GM21717 (cell line): ENCODE results near the gene CREB5.

Source experiments
- ATAC-seq: cut with Tn5 transposase; IDR thresholded peaks from one replicate; pipeline ENCODE4 v1.9.1; 2021; ENCODE audit warnings: mild to moderate bottlenecking, moderate library complexity; ENCODE audit not compliant: unreplicated experiment

Gene CREB5

GRCh38 chr7:28406192-28406591 lies 6.1 kb upstream of the CREB5 start:
- ATAC-seq, result no peak

- ATAC-seq, result no peak
Observed at GRCh38 chr7:28407651-28408050, 4.7 kb upstream of the CREB5 start.

- ATAC-seq, result no peak
Observed at GRCh38 chr7:28408105-28408959, 4.0 kb upstream of the CREB5 start.

GRCh38 chr7:28408960-28409715 lies 3.2 kb upstream of the CREB5 start:
- ATAC-seq, result no peak

GRCh38 chr7:28409716-28410627 lies 2.3 kb upstream of the CREB5 start:
- no peak for ATAC-seq

- ATAC-seq, result no peak
Observed at GRCh38 chr7:28410628-28411531, 1.4 kb upstream of the CREB5 start.

- no peak for ATAC-seq
Observed at GRCh38 chr7:28413011-28413410, 693 bp downstream of the CREB5 start.

GRCh38 chr7:28414453-28414852 lies 2.1 kb downstream of the CREB5 start:
- ATAC-seq, result no peak

- ATAC-seq, result no peak
Observed at GRCh38 chr7:28417321-28417940, 5.1 kb downstream of the CREB5 start.

GRCh38 chr7:28418311-28418710 lies 6.0 kb downstream of the CREB5 start:
- no peak for ATAC-seq

GRCh38 chr7:28418966-28419365 lies 6.6 kb downstream of the CREB5 start:
- no peak for ATAC-seq

GRCh38 chr7:28419716-28420115 lies 7.4 kb downstream of the CREB5 start:
- no peak for ATAC-seq

- ATAC-seq, result no peak
Observed at GRCh38 chr7:28423112-28423511, 10.8 kb downstream of the CREB5 start.

- no peak for ATAC-seq
Observed at GRCh38 chr7:28423918-28424514, 11.7 kb downstream of the CREB5 start.

- no peak for ATAC-seq
Observed at GRCh38 chr7:28425496-28425895, 13.2 kb downstream of the CREB5 start.

- ATAC-seq, result no peak
Observed at GRCh38 chr7:28427236-28427635, 14.9 kb downstream of the CREB5 start.

GRCh38 chr7:28430616-28431015 lies 18.3 kb downstream of the CREB5 start:
- no peak for ATAC-seq

- ATAC-seq, result no peak
Observed at GRCh38 chr7:28432105-28432504, 19.8 kb downstream of the CREB5 start.

- no peak for ATAC-seq
Observed at GRCh38 chr7:28433039-28433438, 20.7 kb downstream of the CREB5 start.
